HG03025 (cell line): ENCODE measurements around the gene ECEL1.

Source experiments
- ATAC-seq: cut with Tn5 transposase; IDR thresholded peaks from one replicate; pipeline ENCODE4 v1.9.1; 2021; ENCODE audit warnings: mild to moderate bottlenecking, moderate library complexity; ENCODE audit not compliant: unreplicated experiment, low FRiP score

ECEL1 gene

GRCh38 chr2:232431705-232432590, 55.7 kb downstream of the ECEL1 start:
- ATAC-seq = no peak
